HepG2 (cell line): ENCODE measurements around the gene TPPP2. TPM values are rescaled to one million over a fixed set of nuclear protein-coding genes. Genes with fewer than 3 reads are reported as not detected.

Source experiments
- ATAC-seq: fragments of 200-7000 bp; cut with Tn5 transposase; 3 replicates; pipeline ENCODE4 v1.9.1; 2020; ENCODE audit warnings: mild to moderate bottlenecking, moderate library complexity
- BruUV-seq: library from RNA; stranded (reverse); fragments of 400-500 nt; replicated peaks from 2 replicates; lab custom pipeline; 2021; lab: Mats Ljungman, UMichigan
- CTCF ChIA-PET: fragments of 300-600 bp; formaldehyde crosslinking; extraction: SDS; loops from one replicate; lab custom pipeline; 2021; ENCODE audit warnings: low total read pairs, inconsistent platforms, low intra/inter-chr PET ratio; lab: Yijun Ruan, JAX
- POLR2A ChIA-PET: fragments of 350-600 bp; sonication (Branson Sonifier 250); formaldehyde crosslinking; loops from one replicate; lab custom pipeline; 2020; ENCODE audit warnings: antibody characterized with exemption, inconsistent platforms; lab: Yijun Ruan, JAX
- DNase-seq: peaks from one replicate; pipeline ENCODE4 v3.0.0-alpha.2; 2015; ENCODE audit warnings: low spot score
- FAIRE-seq: peaks from 3 replicates; lab custom pipeline; 2011; peaks lifted over from hg19 to GRCh38; lab: Jason Lieb, UNC
- H2AFZ ChIP-seq: one replicate; pipeline ENCODE4 v1.6.1; 2011; ENCODE audit warnings: low read length, inconsistent platforms
- H3K27ac ChIP-seq: fragments of 300-600 bp; 3 replicates; pipeline ENCODE4 v1.8.0; 2011; ENCODE audit warnings: mixed run types, mild to moderate bottlenecking, mixed read lengths, low read length, inconsistent platforms; ENCODE audit not compliant: insufficient read depth; ENCODE audit errors: extremely low read length
- H3K27me3 ChIP-seq, 2 experiments: fragments of 200-600 bp in 1 of 2; 2 replicates in 1 of 2; 3 replicates in 1 of 2; pipeline versions ENCODE4 v1.6.0 to v1.8.0; 2011; ENCODE audit warnings: low read length in 2 of 2, mild to moderate bottlenecking in 2 of 2, moderate library complexity in 2 of 2, inconsistent platforms in 1 of 2; ENCODE audit not compliant: insufficient read depth in 2 of 2, control insufficient read depth in 1 of 2
- H3K36me3 ChIP-seq, 2 experiments: fragments of 200-600 bp in 1 of 2; replicated peaks in 1 of 2; 2 replicates in 1 of 2; 3 replicates in 1 of 2; pipeline versions ENCODE4 v1.5.1 to v1.8.0; 2011; ENCODE audit warnings: low read length in 2 of 2, inconsistent platforms in 1 of 2; ENCODE audit not compliant: insufficient read depth in 2 of 2, control insufficient read depth in 1 of 2
- H3K4me1 ChIP-seq: 2 replicates; pipeline ENCODE4 v1.5.1; 2012; ENCODE audit warnings: low read length, inconsistent platforms; ENCODE audit not compliant: insufficient read depth
- H3K4me2 ChIP-seq: 2 replicates; pipeline ENCODE4 v1.6.0; 2011; ENCODE audit warnings: low read depth, low read length, inconsistent platforms
- H3K4me3 ChIP-seq, 3 experiments: fragments of 200-600 bp in 1 of 3; sonication (generic), shearing (Covaris generic) in 1 of 3; replicated peaks in 1 of 3; 2 replicates each; pipeline ENCODE4 v1.5.1; 2011 to 2016; ENCODE audit warnings: low read length in 3 of 3, inconsistent platforms in 2 of 3, low read depth in 2 of 3, mild to moderate bottlenecking in 2 of 3, control low read depth in 1 of 3, mixed read lengths in 1 of 3; ENCODE audit not compliant: insufficient read depth in 1 of 3
- H3K79me2 ChIP-seq: one replicate; pipeline ENCODE4 v1.6.1; 2011; ENCODE audit warnings: low read length, inconsistent platforms; ENCODE audit not compliant: insufficient read depth
- H3K9ac ChIP-seq: 2 replicates; pipeline ENCODE4 v1.6.0; 2011; ENCODE audit warnings: mild to moderate bottlenecking, low read depth, low read length, inconsistent platforms; ENCODE audit not compliant: insufficient read depth
- H3K9me3 ChIP-seq: 2 replicates; pipeline ENCODE4 v1.5.1; 2012; ENCODE audit warnings: mild to moderate bottlenecking, low read length
- H4K20me1 ChIP-seq: 2 replicates; pipeline ENCODE4 v1.6.0; 2011; ENCODE audit warnings: inconsistent platforms, mild to moderate bottlenecking, low read length, moderate library complexity; ENCODE audit not compliant: insufficient read depth
- BRCA1 ChIP-seq: sonication (generic); formaldehyde crosslinking; IDR thresholded peaks from 2 replicates; pipeline ENCODE4 v1.4.0; 2020; ENCODE audit warnings: missing genetic modification reagents
- DMAP1 ChIP-seq: IDR thresholded peaks from 2 replicates; pipeline ENCODE4 v1.6.1; 2016
- HIVEP1 ChIP-seq: sonication (generic); formaldehyde crosslinking; IDR thresholded peaks from 2 replicates; pipeline ENCODE4 v1.4.0; 2020; ENCODE audit warnings: mild to moderate bottlenecking, missing genetic modification reagents
- KDM2A ChIP-seq: sonication (generic); formaldehyde crosslinking; IDR thresholded peaks from 2 replicates; pipeline ENCODE4 v1.4.0; 2020; ENCODE audit warnings: low read depth, missing genetic modification reagents, borderline replicate concordance
- PCBP1 ChIP-seq: fragments of 200-400 bp; formaldehyde crosslinking; IDR thresholded peaks from 2 replicates; pipeline ENCODE4 v1.6.1; 2017; ENCODE audit warnings: mild to moderate bottlenecking, low read depth, low read length, borderline replicate concordance
- RBM22 ChIP-seq: fragments of 200-400 bp; formaldehyde crosslinking; optimal IDR thresholded peaks from 2 replicates; pipeline ENCODE3; 2017; ENCODE audit warnings: mild to moderate bottlenecking, low read length, moderate library complexity
- XRCC5 ChIP-seq: fragments of 200-400 bp; formaldehyde crosslinking; optimal IDR thresholded peaks from 2 replicates; pipeline ENCODE3; 2017; ENCODE audit warnings: mild to moderate bottlenecking, low read length
- ZNF20 ChIP-seq: sonication (generic); formaldehyde crosslinking; IDR thresholded peaks from 2 replicates; pipeline ENCODE4 v1.4.0; 2020; ENCODE audit warnings: mild to moderate bottlenecking, moderate library complexity, missing genetic modification reagents
- ZNF567 ChIP-seq: sonication (generic); formaldehyde crosslinking; IDR thresholded peaks from 2 replicates; pipeline ENCODE4 v1.8.1; 2023; ENCODE audit warnings: mild to moderate bottlenecking, missing genetic modification reagents, borderline replicate concordance
- ZNF672 ChIP-seq: sonication (generic); formaldehyde crosslinking; IDR thresholded peaks from 2 replicates; pipeline ENCODE4 v1.8.1; 2022; ENCODE audit warnings: missing genetic modification reagents
- ZNF766 ChIP-seq: sonication (generic); formaldehyde crosslinking; IDR thresholded peaks from 2 replicates; pipeline ENCODE4 v1.5.0; 2020; ENCODE audit warnings: missing genetic modification reagents, borderline replicate concordance
- ZNF839 ChIP-seq: sonication (generic); formaldehyde crosslinking; IDR thresholded peaks from 2 replicates; pipeline ENCODE4 v1.4.0; 2020; ENCODE audit warnings: missing genetic modification reagents, mild to moderate bottlenecking, borderline replicate concordance
- WGBS: methylation state at CpG from one replicate; pipeline ENCODE4 v1.1.6; 2017; ENCODE audit warnings: low lambda C conversion rate; 5-methylcytosine and 5-hydroxymethylcytosine counted together
- in situ Hi-C: cut with HindIII; loops from 2 replicates; pipeline ENCODE4 v1.10.0; 2017; ENCODE audit warnings: low pct_unique_long_range_greater_than_20kb; ENCODE audit not compliant: extremely low pct_ligation_motif_present
- intact Hi-C: fragments of 100-400 bp; cut with micrococcal nuclease; formaldehyde crosslinking; loops from one replicate; pipeline ENCODE4 v1.10.0; 2022; ENCODE audit not compliant: unreplicated experiment
- polyA plus RNA-seq, 8 experiments: library from polyadenylated mRNA; depleted of rRNA in 3 of 8; stranded (reverse) in 7 of 8; unstranded in 1 of 8; fragments of >200 nt; fragmentation: Illumina TruSeq in 4 of 8; extraction: Trizol in 4 of 8; gene quantifications; 2 replicates each; pipeline versions ENCODE4 v1.2.1 to v1.2.3, GENCODE V29; 2011 to 2016; ENCODE audit warnings: low read depth in 4 of 8, missing spikeins in 1 of 8, mixed read lengths in 1 of 8; ENCODE audit not compliant: insufficient read depth in 1 of 8
- total RNA-seq, 5 experiments: library from RNA; depleted of rRNA; stranded (reverse); fragments of >200 nt; fragmentation: Illumina TruSeq; extraction: Trizol; gene quantifications; 2 replicates each; pipeline ENCODE4 v1.2.3, GENCODE V29; 2016; ENCODE audit warnings: low read depth in 1 of 5
- TF ChIP-seq, protein P1 (sequence below): sonication (generic); formaldehyde crosslinking; IDR thresholded peaks from 2 replicates; pipeline ENCODE4 v1.4.0; 2020; ENCODE audit warnings: missing genetic modification reagents
- TF ChIP-seq, protein P2 (sequence below): sonication (generic); formaldehyde crosslinking; IDR thresholded peaks from 2 replicates; pipeline ENCODE4 v1.8.0; 2022; ENCODE audit warnings: missing genetic modification reagents, mild to moderate bottlenecking, inconsistent platforms, borderline replicate concordance
- TF ChIP-seq, protein P3 (sequence below): sonication (generic); formaldehyde crosslinking; IDR thresholded peaks from 2 replicates; pipeline ENCODE4 v1.4.0; 2020; ENCODE audit warnings: mild to moderate bottlenecking, missing genetic modification reagents

The TPPP2 gene
- total and polyA plus RNA-seq, 2 of the 13 experiments (the other 11 are each of a cell fraction or from before 2014, with no cell fraction given): 0.58 to 4.2 TPM

DNA sequence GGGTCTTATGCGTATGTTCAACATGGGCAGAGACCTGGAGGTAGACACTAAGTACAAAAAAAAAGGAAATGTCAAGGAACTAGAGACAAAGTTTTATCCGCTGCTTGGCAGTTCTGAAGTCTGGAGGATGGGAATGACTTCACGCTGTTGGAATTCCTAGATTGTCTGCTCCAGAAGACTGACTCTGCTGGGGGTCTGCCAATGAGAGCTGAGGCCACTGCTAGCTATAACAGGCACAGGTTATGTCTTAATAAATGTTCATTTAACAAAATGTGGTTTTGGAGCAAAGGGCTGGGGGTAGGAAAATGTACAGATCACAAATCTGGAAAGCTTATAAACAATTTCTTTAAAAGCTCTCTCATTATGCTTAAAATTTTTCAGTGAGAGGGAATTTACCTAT lies 33.5 kb downstream of the TPPP2 start:
- H3K27me3 ChIP-seq: no peaks in the 10 kb centered on the region
- H2AFZ ChIP-seq: no peak overlapping the region
- intact Hi-C loops (no loop called here), in situ Hi-C loops (no loop called here)
- BruUV-seq: no TSS peak
- H3K9ac ChIP-seq: no peak overlapping the region
- FAIRE-seq (no peak), DNase-seq (no peak), ATAC-seq (no peak)
- ChIA-PET POLR2A (interaction anchor here (1.3 to 2.1 kb wide), 3 partner anchors 10 to 376 kb away, joined by 3 to 10 read pairs (median 4); no protein-coding TSS in a partner anchor), CTCF (no interaction called here)
- H3K79me2 ChIP-seq: no peaks in the 10 kb centered on the region
- H3K27ac ChIP-seq: no peak overlapping the region
- no peaks in the 10 kb centered on the region for H4K20me1 ChIP-seq
- H3K9me3 ChIP-seq: no peaks in the 10 kb centered on the region
- no peak overlapping the region for H3K4me3 ChIP-seq
- whole genome bisulfite sequencing: 83% methylated on average over 3 of the region's 3 CpGs
- no peaks in the 10 kb centered on the region for H3K36me3 ChIP-seq
- peaks cover 87% of the 10 kb centered on the region for H3K4me1 ChIP-seq
- TF ChIP-seq ZNF672 (CRISPR knock-in tag) (no peak), ZNF567 (no peak)
- TF ChIP-seq, protein P1, sequence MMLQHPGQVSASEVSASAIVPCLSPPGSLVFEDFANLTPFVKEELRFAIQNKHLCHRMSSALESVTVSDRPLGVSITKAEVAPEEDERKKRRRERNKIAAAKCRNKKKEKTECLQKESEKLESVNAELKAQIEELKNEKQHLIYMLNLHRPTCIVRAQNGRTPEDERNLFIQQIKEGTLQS (CRISPR knock-in tag): no peak
- no peak overlapping the region for H3K4me2 ChIP-seq

DNA sequence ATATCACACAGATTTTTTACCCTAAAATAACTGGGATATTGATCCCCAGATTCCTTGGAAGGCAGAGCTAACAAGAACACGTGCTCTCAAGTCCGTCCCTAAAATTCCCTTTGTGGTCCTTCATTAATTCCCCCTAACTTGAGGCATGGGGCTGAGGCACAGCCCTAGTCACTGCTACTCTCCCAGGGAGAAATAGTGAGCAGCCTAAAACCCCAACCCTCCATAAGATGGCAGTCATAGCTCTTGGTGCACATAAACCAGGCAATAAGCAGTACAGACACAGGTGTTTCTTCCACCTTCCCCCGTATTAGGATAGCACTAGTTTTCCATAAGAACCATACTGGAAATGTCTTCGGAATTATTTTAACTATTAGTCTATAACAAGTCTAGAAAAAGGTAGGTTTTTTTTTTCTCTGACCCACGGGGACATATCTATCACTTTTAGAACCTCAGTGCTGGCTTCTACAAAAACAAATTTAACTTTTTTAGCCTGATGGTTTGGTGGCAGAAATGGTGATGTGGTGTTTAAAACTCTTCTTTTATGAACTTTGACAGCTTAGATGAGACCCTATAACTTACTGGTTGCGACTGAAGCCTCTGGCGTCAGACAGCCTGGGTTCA lies 37.0 kb downstream of the TPPP2 start:
- H4K20me1 ChIP-seq: no peaks in the 10 kb centered on the region
- DNase-seq: peak; percentile 48
- H3K79me2 ChIP-seq: peaks cover 6% of the 10 kb centered on the region
- no peak overlapping the region for H3K27ac ChIP-seq
- FAIRE-seq: peak; percentile 18
- no TSS peak for BruUV-seq
- H3K4me3 ChIP-seq: no peak overlapping the region
- H3K9ac ChIP-seq: no peak overlapping the region
- no peak overlapping the region for H2AFZ ChIP-seq
- intact Hi-C loops: loop anchor here (5.0 kb wide), 1 partner anchor 125 kb away; no protein-coding TSS in a partner anchor
- ATAC-seq: no peak
- H3K9me3 ChIP-seq: no peaks in the 10 kb centered on the region
- 63% methylated on average over 7 of the region's 7 CpGs for WGBS
- H3K4me1 ChIP-seq: peaks cover 71% of the 10 kb centered on the region
- no peaks in the 10 kb centered on the region for H3K36me3 ChIP-seq
- in situ Hi-C loops: loop anchor here (5.0 kb wide), 1 partner anchor 35 kb away; the partner anchor contains the start of gene TMEM253
- no peak overlapping the region for H3K4me2 ChIP-seq
- ChIA-PET POLR2A (interaction anchor here (0.8 to 6.7 kb wide), 6 partner anchors 11 to 52 kb away, joined by 3 to 141 read pairs (median 4); partner anchors contain the start of genes TMEM253 and ZNF219), CTCF (interaction anchor here (1.2 to 7.5 kb wide), 5 partner anchors 11 to 52 kb away, joined by 3 to 135 read pairs (median 38); no protein-coding TSS in a partner anchor)
- H3K27me3 ChIP-seq: peaks cover 0 to 7% of the 10 kb centered on the region in 2 experiments; a peak in 1 of 5 replicates
- TF ChIP-seq KDM2A (no peak), RBM22 (no peak), BRCA1 (CRISPR knock-in tag) (no peak), ZNF766 (CRISPR knock-in tag) (no peak), ZNF20 (CRISPR knock-in tag) (no peak), HIVEP1 (CRISPR knock-in tag) (no peak), DMAP1 (CRISPR knock-in tag) (no peak), PCBP1 (no peak), ZNF839 (CRISPR knock-in tag) (no peak), XRCC5 (peak; percentile 26)
- TF ChIP-seq, protein P2, sequence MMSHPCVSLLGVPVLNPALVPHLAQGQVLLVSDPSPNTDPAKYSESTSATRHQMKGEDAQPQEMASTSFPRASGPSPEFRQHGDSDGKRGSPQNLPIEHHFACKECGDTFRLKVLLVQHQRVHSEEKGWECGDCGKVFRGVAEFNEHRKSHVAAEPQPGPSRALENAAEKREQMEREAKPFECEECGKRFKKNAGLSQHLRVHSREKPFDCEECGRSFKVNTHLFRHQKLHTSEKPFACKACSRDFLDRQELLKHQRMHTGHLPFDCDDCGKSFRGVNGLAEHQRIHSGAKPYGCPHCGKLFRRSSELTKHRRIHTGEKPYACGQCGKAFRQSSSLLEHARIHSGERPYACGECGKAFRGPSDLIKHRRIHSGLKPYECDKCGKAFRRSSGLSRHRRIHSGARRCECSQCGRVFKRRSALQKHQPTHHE: no peak
- TF ChIP-seq, protein P3, sequence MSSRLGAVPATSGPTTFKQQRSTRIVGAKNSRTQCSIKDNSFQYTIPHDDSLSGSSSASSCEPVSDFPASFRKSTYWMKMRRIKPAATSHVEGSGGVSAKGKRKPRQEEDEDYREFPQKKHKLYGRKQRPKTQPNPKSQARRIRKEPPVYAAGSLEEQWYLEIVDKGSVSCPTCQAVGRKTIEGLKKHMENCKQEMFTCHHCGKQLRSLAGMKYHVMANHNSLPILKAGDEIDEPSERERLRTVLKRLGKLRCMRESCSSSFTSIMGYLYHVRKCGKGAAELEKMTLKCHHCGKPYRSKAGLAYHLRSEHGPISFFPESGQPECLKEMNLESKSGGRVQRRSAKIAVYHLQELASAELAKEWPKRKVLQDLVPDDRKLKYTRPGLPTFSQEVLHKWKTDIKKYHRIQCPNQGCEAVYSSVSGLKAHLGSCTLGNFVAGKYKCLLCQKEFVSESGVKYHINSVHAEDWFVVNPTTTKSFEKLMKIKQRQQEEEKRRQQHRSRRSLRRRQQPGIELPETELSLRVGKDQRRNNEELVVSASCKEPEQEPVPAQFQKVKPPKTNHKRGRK (CRISPR knock-in tag): no peak
